Stimulated activated naive CD8-positive, alpha-beta T cell treated with anti-CD3 and anti-CD28 coated beads, Interleukin-15, Interleukin-2, amounts not matched to agents 100 U/mL and 50 U/mL, for 24 hours (primary cell): Measurements from ENCODE around the gene RBM20.
"Not testable (repeated sequence)": the region's sequence is repeated elsewhere in the genome, so short reads cannot be mapped to it uniquely, and the experiment has no call there.

Source experiments
- ATAC-seq: fragments of 150-1000 bp; cut with Tn5 transposase; one replicate; pipeline ENCODE4 v1.10.0; 2021
- DNase-seq: peaks from one replicate; pipeline ENCODE4 v3.0.0; 2021

RBM20 gene

GRCh38 chr10:110765513-110766319 lies 121.6 kb downstream of the RBM20 start:
- DNase-seq (no peak), ATAC-seq (peak; percentile 50)

- DNase-seq, ATAC-seq: not testable (repeated sequence)
These were observed 123.5 kb downstream of the RBM20 start for GRCh38 chr10:110767601-110768000.

- no peak for ATAC-seq
These were observed 126.1 kb downstream of the RBM20 start for GRCh38 chr10:110770243-110770642.

GRCh38 chr10:110771486-110771885 lies 127.3 kb downstream of the RBM20 start:
- no peak for ATAC-seq

More at GRCh38 chr10:110770243-110770642, 126.1 kb downstream of the RBM20 start:
- DNase-seq, result no peak

GRCh38 chr10:110771991-110772390 lies 127.9 kb downstream of the RBM20 start:
- ATAC-seq, result no peak
- DNase-seq, result no peak

More at GRCh38 chr10:110771486-110771885, 127.3 kb downstream of the RBM20 start:
- no peak for DNase-seq

GRCh38 chr10:110772454-110773025 lies 128.4 kb downstream of the RBM20 start:
- ATAC-seq (no peak), DNase-seq (no peak)

GRCh38 chr10:110773693-110774068 lies 129.5 kb downstream of the RBM20 start:
- ATAC-seq (no peak), DNase-seq (no peak)

GRCh38 chr10:110774069-110775019 lies 130.2 kb downstream of the RBM20 start:
- DNase-seq (peak; percentile 47), ATAC-seq (peak; percentile 96)

- ATAC-seq (no peak), DNase-seq (no peak)
These were observed 130.9 kb downstream of the RBM20 start for GRCh38 chr10:110775020-110775375.

- no peak for ATAC-seq
- DNase-seq, result no peak
These were observed 131.3 kb downstream of the RBM20 start for GRCh38 chr10:110775406-110775805.

- DNase-seq (no peak), ATAC-seq (no peak)
These were observed 132.9 kb downstream of the RBM20 start for GRCh38 chr10:110777017-110777416.

- DNase-seq (no peak), ATAC-seq (no peak)
These were observed 133.5 kb downstream of the RBM20 start for GRCh38 chr10:110777661-110778060.

- no peak for ATAC-seq
- no peak for DNase-seq
These were observed 134.1 kb downstream of the RBM20 start for GRCh38 chr10:110778211-110778610.

- DNase-seq (no peak), ATAC-seq (no peak)
These were observed 135.4 kb downstream of the RBM20 start for GRCh38 chr10:110779489-110779888.

GRCh38 chr10:110780704-110781103 lies 136.6 kb downstream of the RBM20 start:
- ATAC-seq, result no peak
- DNase-seq, result no peak

- ATAC-seq (no peak), DNase-seq (no peak)
These were observed 137.0 kb downstream of the RBM20 start for GRCh38 chr10:110781139-110781538.

GRCh38 chr10:110782616-110783015 lies 138.5 kb downstream of the RBM20 start:
- DNase-seq (no peak), ATAC-seq (no peak)

- ATAC-seq (peak; percentile 38), DNase-seq (peak; percentile 73)
These were observed 139.5 kb downstream of the RBM20 start for GRCh38 chr10:110783509-110784107.

GRCh38 chr10:110784198-110784597 lies 140.1 kb downstream of the RBM20 start:
- DNase-seq (no peak), ATAC-seq (no peak)

- peak; percentile 25 for DNase-seq
- peak; percentile 62 for ATAC-seq
These were observed 142.0 kb downstream of the RBM20 start for GRCh38 chr10:110786172-110786571.

- DNase-seq, result no peak
- ATAC-seq, result no peak
These were observed 144.7 kb downstream of the RBM20 start for GRCh38 chr10:110788620-110789385.
